CD4-positive, alpha-beta T cell treated with Interleukin-12 subunit alpha and Interleukin-12 subunit beta, for 1 hour (primary cell): ENCODE measurements around the gene TENM4.

Source experiments
- DNase-seq: peaks from one replicate; pipeline ENCODE4 v3.0.0-alpha.2; 2020

The TENM4 gene

DNA sequence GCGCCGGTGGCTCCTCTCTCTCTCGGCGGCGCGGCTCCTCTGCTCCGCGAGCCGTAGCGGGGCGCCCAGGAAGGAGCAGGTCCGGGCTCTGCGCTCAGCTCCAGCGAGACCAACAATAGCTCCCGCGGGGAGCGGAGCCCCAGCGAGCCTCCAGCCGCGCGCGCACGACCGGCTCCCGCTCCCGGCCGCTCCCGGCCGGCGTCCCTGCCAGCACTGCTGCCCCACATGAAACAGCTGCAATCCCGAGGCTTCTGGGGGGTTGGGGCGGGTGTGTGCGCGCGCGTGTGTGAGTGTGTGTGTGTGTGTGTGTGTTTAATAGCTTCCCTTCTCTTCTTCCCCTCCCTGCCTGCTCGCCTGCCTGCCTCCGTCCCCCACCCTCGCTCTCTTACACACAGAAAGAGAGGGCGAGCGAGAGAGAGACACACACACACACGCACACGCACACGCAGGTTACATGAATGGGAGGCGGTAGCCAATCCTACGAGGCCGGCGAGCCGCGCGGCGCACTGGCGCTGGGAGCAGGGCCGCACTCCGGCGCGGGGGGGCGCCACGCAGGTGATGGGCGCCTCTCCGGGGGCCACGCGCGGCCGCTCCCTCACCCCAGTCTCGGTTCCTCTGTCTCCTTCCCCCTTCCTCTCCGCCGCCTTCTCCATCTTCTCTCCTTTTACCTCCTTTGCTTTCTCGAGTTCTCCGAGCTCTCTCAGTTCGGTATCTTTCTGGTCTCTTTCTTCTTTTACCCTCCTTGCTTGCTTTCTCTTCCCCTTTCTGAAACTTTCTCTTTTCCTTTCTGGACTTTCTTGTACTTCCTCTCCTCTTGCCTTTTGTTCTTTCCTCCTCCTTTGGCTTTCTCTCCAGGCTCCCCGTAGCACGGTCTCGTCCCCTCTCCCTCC is at the start of gene TENM4:
Gene TENM4, minus strand, starts transcription at position 460 of the 890 bp plus-strand sequence. CDS start 371,086 bp downstream, outside the sequence.
- peak; percentile 1 for DNase-seq

DNA sequence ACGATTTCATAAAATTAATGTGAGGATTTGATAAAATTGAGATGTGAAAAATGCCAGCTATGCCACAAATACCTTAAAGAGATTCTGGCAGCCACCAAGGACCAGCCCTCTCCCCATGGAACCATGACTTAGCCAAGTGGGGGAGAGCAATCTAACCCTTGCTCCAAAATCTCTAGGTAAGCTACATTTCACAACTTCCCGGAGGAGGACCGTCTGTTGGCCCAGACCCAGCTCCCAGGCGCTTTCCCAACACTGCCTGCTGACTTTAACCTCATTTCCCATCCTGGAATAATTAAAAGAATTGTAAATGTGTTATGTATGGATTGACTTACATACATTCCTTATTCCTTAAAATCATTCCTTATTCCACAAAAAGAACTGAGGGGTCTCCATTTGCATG is 47.5 kb upstream of the TENM4 start:
- DNase-seq, result no peak

GRCh38 chr11:79487412-79487811 is 46.6 kb upstream of the TENM4 start:
- DNase-seq, result no peak

- DNase-seq, result no peak
These were observed 45.6 kb upstream of the TENM4 start for GRCh38 chr11:79486242-79486984.

DNA sequence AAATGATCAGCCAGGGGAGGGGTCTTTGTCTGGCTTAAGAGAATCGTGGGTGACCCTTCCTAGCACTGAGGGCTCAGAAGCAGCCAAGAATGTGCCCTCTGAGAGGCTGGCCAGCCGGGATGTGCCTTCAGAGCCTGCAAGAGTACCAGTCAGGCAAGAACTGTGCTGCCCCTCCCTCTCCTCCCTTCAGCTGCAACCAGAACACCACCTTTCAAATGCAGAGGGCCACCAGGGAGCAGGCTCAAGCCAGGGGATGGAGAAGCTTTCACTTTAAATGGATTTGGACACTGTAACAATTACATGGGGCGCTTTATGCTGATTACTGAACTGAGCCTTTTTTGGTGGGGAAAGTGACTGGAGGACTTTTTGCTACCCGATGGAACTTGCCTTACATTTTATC is 44.9 kb upstream of the TENM4 start:
- no peak for DNase-seq

GRCh38 chr11:79484872-79485271 is 44.0 kb upstream of the TENM4 start:
- DNase-seq, result no peak

DNA sequence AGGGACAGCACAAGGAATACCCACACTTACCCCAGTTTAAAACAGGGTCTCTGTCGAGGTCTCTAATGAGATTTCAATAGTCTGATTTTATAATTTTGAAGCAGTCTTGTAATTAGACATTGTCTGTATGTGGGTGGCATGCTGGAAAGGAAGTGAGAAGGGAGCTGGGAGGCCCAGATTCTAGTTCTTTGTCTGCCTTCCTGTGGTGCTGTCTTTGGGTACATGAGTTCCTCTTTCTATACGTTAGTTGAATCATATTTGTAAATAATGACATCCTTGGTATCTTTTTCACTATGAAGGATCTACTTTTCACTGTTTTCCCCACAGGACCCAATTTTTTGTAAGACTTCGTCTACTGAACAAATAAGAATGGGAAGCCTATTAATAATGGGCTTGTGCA is 42.0 kb upstream of the TENM4 start:
- peak; percentile 2 for DNase-seq

GRCh38 chr11:79481795-79482194 is 41.0 kb upstream of the TENM4 start:
- no peak for DNase-seq

DNA sequence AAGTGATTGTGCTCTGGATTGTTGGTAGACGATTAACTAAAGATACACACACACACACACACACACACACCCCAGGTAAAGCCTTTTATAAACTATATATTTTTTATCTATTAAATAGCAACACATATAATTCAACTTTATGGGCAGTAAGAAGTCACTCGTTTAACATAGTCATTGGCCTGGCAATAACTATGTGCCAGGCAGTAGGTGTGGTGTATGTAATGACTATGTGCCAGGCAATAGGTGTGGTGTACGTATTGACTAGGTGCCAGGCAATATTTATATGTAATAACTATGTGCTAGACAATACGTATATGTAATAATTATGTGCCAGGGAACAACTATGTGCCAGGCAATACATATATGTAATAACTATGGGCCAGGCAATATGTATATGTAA is 40.0 kb upstream of the TENM4 start:
- DNase-seq, result no peak

- no peak for DNase-seq
These were observed 32.1 kb upstream of the TENM4 start for GRCh38 chr11:79472819-79473529.

- no peak for DNase-seq
These were observed 30.4 kb upstream of the TENM4 start for GRCh38 chr11:79471071-79471844.

GRCh38 chr11:79470161-79470560 is 29.3 kb upstream of the TENM4 start:
- no peak for DNase-seq

DNA sequence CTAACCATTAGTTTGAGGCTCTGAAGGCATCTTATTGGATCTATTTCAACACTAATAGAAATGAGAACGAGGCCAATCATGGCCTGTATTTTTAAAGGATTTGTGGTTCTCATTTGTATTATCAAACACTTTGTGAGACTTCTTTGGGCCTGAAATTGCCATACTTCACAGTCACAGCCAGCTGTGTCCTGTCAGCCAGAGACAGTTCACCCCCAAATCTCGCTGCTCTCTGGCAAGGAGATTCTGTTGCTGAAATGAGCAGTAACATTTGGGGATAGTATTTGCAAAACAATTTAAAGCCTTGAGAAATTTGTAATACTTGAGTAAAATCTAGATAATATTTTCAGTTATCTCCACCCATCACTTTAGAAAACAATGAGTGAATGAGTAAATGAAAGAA is 26.9 kb upstream of the TENM4 start:
- no peak for DNase-seq

DNA sequence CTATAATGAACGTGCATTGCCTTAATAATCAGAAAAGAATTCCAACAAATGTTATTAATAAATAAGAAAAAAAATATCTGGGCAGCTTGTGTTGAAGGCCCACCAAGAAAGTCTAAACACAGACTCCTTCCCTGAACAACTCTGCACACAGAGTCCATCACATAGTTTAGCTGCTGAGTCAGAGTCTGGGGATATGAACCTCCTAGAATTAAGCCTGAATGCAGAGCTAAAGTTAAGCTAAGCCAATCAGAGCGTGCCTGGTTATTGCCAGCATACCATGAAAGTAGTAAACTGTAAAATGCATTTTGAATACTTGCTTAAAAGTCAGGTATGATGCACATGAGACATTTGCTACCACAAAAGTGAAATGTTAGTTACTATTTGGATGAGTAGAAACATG is 25.6 kb upstream of the TENM4 start:
- DNase-seq, result no peak

DNA sequence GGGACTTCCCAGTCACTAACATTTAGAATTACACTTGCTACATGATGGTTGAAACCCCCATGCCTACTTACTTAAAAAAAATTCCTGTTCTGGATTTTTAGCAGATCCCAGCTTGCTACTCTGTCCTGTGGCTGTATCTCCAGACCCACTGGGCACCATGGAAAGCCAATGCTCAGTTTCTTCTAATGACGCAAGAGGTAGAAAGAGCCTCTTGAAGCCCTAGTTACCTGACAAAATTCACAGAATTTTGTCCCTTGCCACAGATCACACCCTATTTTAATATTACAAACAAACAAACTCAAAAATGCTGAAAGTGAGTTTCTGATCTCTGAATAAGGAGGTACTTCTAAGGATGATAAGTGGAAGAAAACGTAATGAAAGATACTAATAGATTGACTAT is 24.3 kb upstream of the TENM4 start:
- DNase-seq, result no peak

- no peak for DNase-seq
These were observed 21.1 kb upstream of the TENM4 start for GRCh38 chr11:79461666-79462645.

GRCh38 chr11:79461144-79461543 is 20.3 kb upstream of the TENM4 start:
- no peak for DNase-seq

- no peak for DNase-seq
These were observed 17.9 kb upstream of the TENM4 start for GRCh38 chr11:79458709-79459108.

GRCh38 chr11:79456501-79456900 is 15.7 kb upstream of the TENM4 start:
- DNase-seq, result no peak

GRCh38 chr11:79453617-79454016 is 12.8 kb upstream of the TENM4 start:
- no peak for DNase-seq

DNA sequence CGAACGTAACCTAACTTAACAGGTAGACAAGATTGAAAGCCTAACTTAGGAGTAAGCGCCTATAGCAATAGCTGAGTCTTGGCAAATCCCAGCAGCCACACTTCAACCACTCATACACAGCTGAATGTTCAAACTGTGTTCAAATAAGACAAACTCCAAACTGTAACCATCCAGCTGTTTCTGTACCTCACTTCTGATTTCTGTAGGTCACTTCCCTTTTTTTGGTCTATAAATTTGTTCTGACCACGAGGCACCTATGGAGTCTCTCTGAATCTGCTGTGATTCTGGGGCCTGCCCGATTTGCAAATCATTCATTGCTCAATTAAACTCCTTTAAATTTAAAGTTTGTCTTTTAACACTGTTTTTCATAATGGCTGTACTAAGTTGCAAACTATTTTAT is 8.2 kb upstream of the TENM4 start:
- DNase-seq, result no peak
